Pancreas (tissue), 10 donors: Measurements from ENCODE around the gene CUTA. TPM values are rescaled to one million over a fixed set of nuclear protein-coding genes. Genes with fewer than 3 reads are reported as not detected.
A peak's percentile ranks its signal among the peaks of the same experiment; 100 is the strongest.

Experiments
- ATAC-seq, 4 donors: fragments of 200-7000 bp; cut with Tn5 transposase; one replicate each; pipeline versions ENCODE4 v1.8.0 to v1.9.1; 2020; ENCODE audit warnings: mild to moderate bottlenecking in 4 of 4, moderate library complexity in 4 of 4
- DNase-seq, 6 donors: peaks; one replicate each; pipeline ENCODE4 v3.0.0-alpha.2; 2020
- FAIRE-seq: peaks from 2 replicates; lab custom pipeline; 2012; peaks lifted over from hg19 to GRCh38; lab: Jason Lieb, UNC
- H3K27ac ChIP-seq, 4 donors: fragments of 200-600 bp; sonication (generic); 1 replicate in 3 of 4; 2 replicates in 1 of 4; pipeline versions ENCODE4 v1.5.0 to v1.8.0; 2020
- H3K27me3 ChIP-seq, 4 donors: fragments of 200-600 bp; one replicate each; pipeline ENCODE4 v1.8.0; 2021
- H3K36me3 ChIP-seq, 3 donors: fragments of 200-600 bp; sonication (generic) in 1 of 3; one replicate each; pipeline versions ENCODE4 v1.5.0 to v1.8.0; 2020 to 2021
- H3K4me1 ChIP-seq, 3 donors: fragments of 200-600 bp; one replicate each; pipeline ENCODE4 v1.8.0; 2021
- H3K4me3 ChIP-seq, 4 donors: fragments of 200-600 bp; sonication (generic) in 2 of 4; one replicate each; pipeline versions ENCODE4 v1.5.0 to v1.8.0; 2020 to 2021
- H3K9me3 ChIP-seq, 4 donors: fragments of 200-600 bp; one replicate each; pipeline ENCODE4 v1.8.0; 2021
- CTCF ChIP-seq, 4 donors: fragments of 200-600 bp; sonication (generic) in 3 of 4; IDR thresholded peaks; one replicate each; pipeline versions ENCODE4 v1.5.0 to v1.8.0; 2021; ENCODE audit warnings: antibody characterized with exemption in 4 of 4
- WGBS, 2 donors: extraction: QIAGEN DNeasy Blood & Tissue Kit; methylation state at CpG; one replicate each; pipeline ENCODE4 v1.1.7; 2013; 5-methylcytosine and 5-hydroxymethylcytosine counted together
- intact Hi-C, 3 donors: fragments of 100-400 bp; cut with DNase I; formaldehyde crosslinking; loops; one replicate each; pipeline versions ENCODE4 v1.11.1 to v1.14.2; 2022
- polyA plus RNA-seq, 2 donors: library from polyadenylated mRNA; stranded (reverse); fragments of 200-250 nt; gene quantifications; one replicate each; pipeline ENCODE4 v1.2.3, GENCODE V29; 2013
- total RNA-seq, 6 donors: library from RNA; stranded (reverse); fragmentation: NEBNext Ultra II Directional in 4 of 6; extraction: Animal tissue kit (Norgen Biotek cat#: 25700) in 4 of 6; gene quantifications; one replicate each; pipeline versions ENCODE4 v1.2.1 to v1.2.4, GENCODE V29; 2021 to 2023
- donor health status: healthy with polysubstance abuse.
- donor health status: DM: no; HTN: no; CAD: no; lungs with moderate emphysema.
- donor health status: DM: no; HTN: no; CAD: no.
- donor health status: control.
- donor health status: control.
- donor health status: Bipolar disorder and iron deficiency.
- donor health status: DM: yes; HTN: yes; CAD: no.
- donor health status: DM: no; HTN: no; CAD: no.
- donor health status: DM: no; HTN: no; CAD: no.
- donor health status: DM: yes; HTN: yes; CAD: no.

Gene CUTA
- total and polyA plus RNA-seq, 8 donors = 65.0 to 204 (median 83.7) TPM

DNA sequence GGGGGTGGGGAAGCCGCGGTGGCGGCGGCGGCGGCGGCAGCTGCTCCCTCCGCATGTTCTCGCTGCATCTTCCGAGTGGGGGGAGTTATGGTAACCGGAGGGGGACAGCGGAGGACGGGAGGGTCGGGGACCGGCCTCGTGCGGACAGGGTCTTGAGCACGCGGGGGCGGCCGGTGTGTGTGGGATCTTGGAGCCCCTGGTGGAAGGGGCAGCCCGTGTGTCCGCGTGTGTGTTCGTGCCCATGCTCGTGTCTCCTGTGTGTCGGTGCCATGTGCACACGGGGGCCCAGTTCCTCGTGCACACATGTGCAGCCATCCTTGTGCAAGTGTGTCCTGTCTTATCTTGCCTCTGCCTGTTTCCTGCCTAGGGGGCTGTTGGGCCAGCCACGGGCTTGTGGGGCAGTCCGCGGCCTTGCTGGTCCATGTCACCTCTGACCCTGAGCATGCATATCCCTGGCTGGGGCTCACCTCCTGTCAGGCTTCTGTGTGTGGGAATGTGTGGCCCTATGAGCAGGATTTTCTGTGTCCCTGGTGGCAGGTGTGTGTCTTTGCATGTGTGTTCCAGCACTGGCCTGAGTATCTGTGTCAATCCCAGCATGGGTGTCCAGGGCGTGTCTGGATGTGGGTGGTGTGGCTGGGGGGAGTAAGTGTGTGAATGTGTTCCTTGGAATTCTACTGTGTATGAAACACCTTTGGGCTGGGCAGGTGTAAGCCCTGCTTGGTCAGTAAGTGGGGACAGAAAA is 10.5 kb upstream of the CUTA start:
- peak in 2 of 6 donors; percentile 35 to 76 for DNase-seq
- Histone ChIP-seq H3K9me3 (no peaks in the 10 kb centered on the region), H3K4me3 (peak overlapping the region in 3 of 4 donors; percentile 27 to 52 (median 51)), H3K27me3 (no peaks in the 10 kb centered on the region), H3K27ac (no peak overlapping the region), H3K4me1 (peaks cover 0 to 8% (median 0%) of the 10 kb centered on the region in 3 donors), H3K36me3 (no peaks in the 10 kb centered on the region)
- 4 to 8% methylated on average over 21 to 33 of the region's 33 CpGs for WGBS, 2 donors
- TF ChIP-seq CTCF (IDR thresholded peaks at IDR 0.05) = no peak
- no peak for FAIRE-seq
- intact Hi-C loops = no loop called here
- ATAC-seq = peak in 1 of 4 donors; percentile 17

DNA sequence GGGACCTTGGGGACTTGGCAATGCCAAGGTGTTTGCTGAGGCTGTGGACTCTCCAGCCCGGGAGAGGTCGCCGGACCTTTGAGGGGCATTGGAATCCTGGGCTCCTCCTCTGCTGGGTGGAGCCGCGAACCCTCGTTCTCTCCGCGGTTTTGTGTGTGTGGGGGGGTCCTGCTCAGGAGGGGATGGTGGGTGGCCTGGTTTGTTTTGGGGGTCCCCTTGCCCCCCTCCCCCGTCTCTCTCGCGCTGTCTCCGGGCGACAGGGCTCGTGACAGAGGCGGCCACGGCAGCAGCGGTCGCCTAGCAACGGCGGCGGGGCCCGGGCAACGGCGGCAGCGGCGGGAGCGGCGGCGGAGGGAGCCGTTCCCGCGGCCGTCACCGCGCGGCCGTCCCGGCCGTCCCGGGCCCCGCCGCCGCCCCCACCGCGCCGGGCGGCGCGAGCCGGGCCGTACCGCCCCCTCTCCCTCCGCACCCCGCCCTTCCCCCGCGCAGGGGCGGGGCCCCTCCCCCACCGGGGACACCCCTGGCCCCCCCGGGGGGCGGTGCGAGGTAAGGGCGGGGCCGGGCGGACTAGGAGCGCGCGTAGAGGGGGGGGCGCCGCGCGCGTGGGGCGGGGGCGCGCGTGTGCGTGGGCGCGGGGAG is 9.8 kb upstream of the CUTA start:
- H3K4me1 ChIP-seq = peaks cover 0 to 8% (median 0%) of the 10 kb centered on the region in 3 donors
- DNase-seq (peak; percentile 50 to 87 (median 68)), ATAC-seq (peak; percentile 4 to 38 (median 14))

GRCh38 chr6:33426590-33427511 is 8.9 kb upstream of the CUTA start:
- WGBS, 2 donors = 6 to 16% methylated on average over 12 of the region's 12 CpGs
- Histone ChIP-seq H3K4me3 (peak overlapping the region in 3 of 4 donors; percentile 27 to 63 (median 51)), H3K36me3 (no peaks in the 10 kb centered on the region), H3K27ac (peak overlapping the region in 3 of 4 donors; percentile 88 to 93 (median 92)), H3K4me1 (peaks cover 0 to 8% (median 0%) of the 10 kb centered on the region in 3 donors), H3K9me3 (no peaks in the 10 kb centered on the region), H3K27me3 (no peaks in the 10 kb centered on the region)
- no peak for ATAC-seq
- intact Hi-C loops = no loop called here
- TF ChIP-seq CTCF (IDR thresholded peaks at IDR 0.05) = no peak
- no peak for DNase-seq
- no peak for FAIRE-seq

More for the DNA sequence above, 9.8 kb upstream of the CUTA start:
- TF ChIP-seq CTCF (IDR thresholded peaks at IDR 0.05) = no peak
- Histone ChIP-seq H3K9me3 (no peaks in the 10 kb centered on the region), H3K27ac (peak overlapping the region in 2 of 4 donors; percentile 19 to 93), H3K27me3 (no peaks in the 10 kb centered on the region), H3K4me3 (peak overlapping the region; percentile 27 to 52 (median 40)), H3K36me3 (no peaks in the 10 kb centered on the region)
- FAIRE-seq = no peak
- 1% methylated on average over 21 to 72 of the region's 79 CpGs for WGBS, 2 donors
- intact Hi-C loops = no loop called here

DNA sequence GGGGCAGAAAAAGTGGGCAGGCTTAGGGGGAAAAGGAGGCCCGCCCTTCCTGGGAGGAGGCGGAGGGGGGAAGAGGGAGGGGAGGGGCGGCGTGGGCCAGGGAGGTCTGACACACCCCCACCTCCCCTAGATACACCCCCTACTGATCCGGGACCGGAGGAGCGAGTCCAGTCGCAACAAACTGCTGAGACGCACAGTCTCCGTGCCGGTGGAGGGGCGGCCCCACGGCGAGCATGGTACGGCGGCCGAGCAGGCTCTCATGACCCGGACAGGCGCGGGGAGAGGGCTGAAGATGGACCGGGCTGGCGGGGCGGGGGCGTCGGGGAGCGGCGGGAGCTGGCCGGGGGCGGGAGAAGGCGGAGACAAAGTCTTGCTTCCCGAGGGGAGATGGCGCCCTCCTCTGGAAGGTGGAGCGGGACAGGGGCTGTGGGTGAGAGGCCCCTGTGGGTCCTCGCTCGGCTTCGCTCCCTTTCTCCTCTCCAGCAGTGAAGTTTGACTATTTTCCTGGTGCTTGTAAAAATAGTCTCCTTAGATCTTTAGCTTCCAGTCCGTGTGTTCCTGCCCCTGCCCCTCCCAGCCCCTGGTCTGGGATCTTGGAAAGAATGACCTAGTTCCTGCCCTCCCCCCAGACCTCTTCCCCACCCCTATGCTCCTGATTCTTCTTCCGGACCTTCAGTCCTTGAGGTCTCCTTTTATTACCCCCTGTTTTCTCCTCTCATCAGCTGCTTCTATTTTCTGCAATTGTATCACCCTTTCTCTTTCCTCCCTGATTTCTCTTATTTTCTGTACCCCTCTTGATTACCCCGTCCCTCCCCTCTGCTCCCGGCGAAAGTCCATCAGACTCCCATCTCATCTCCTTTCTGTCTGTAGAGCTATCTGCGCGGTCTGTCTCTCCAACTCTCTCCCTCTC is 8.0 kb upstream of the CUTA start:
- H3K4me3 ChIP-seq = peak overlapping the region; percentile 18 to 63 (median 52)
- no peaks in the 10 kb centered on the region for H3K9me3 ChIP-seq
- DNase-seq = peak; percentile 82 to 92 (median 89)
- 1 to 2% methylated on average over 18 to 43 of the region's 43 CpGs for WGBS, 2 donors
- peak overlapping the region; percentile 76 to 93 (median 90) for H3K27ac ChIP-seq
- ATAC-seq = peak; percentile 76 to 84 (median 82)
- peak; percentile 7 to 39 (median 26) for TF ChIP-seq CTCF (IDR thresholded peaks at IDR 0.05)
- no peak for FAIRE-seq
- no peaks in the 10 kb centered on the region for H3K36me3 ChIP-seq
- H3K27me3 ChIP-seq = no peaks in the 10 kb centered on the region
- peaks cover 0 to 8% (median 0%) of the 10 kb centered on the region in 3 donors for H3K4me1 ChIP-seq
- intact Hi-C loops = no loop called here
